GM21367 (cell line): ENCODE data around the gene VPS45.

ENCODE experiments used
- ATAC-seq: cut with Tn5 transposase; IDR thresholded peaks from one replicate; pipeline ENCODE4 v1.9.1; 2021; ENCODE audit not compliant: unreplicated experiment

The VPS45 gene

GRCh38 chr1:150186789-150187559, 119.4 kb downstream of the VPS45 start:
- no peak for ATAC-seq

- ATAC-seq: no peak
Observed at GRCh38 chr1:150187560-150187931, 120.0 kb downstream of the VPS45 start.

GRCh38 chr1:150192012-150192411, 124.4 kb downstream of the VPS45 start:
- ATAC-seq: no peak

GRCh38 chr1:150194381-150195031, 126.9 kb downstream of the VPS45 start:
- ATAC-seq: no peak
